Caco-2 (cell line): ENCODE measurements around the gene FGF14. TPM values are rescaled to one million over a fixed set of nuclear protein-coding genes. Genes with fewer than 3 reads are reported as not detected.

Experiments used
- BruUV-seq: library from RNA; stranded (reverse); fragments of 400-500 nt; replicated peaks from 2 replicates; lab custom pipeline; 2021; lab: Mats Ljungman, UMichigan
- CTCF ChIA-PET: fragments of 300-600 bp; sonication (Branson Sonifier 250); formaldehyde crosslinking; loops from one replicate; lab custom pipeline; 2022; ENCODE audit warnings: antibody characterized with exemption; lab: Charles Lee
- POLR2A ChIA-PET: fragments of 300-600 bp; sonication (Branson Sonifier 250); formaldehyde crosslinking; loops from one replicate; lab custom pipeline; 2022; ENCODE audit warnings: antibody characterized with exemption; lab: Charles Lee
- DNase-seq, 2 experiments: peaks; one replicate each; pipeline versions ENCODE4 v3.0.0 to v3.0.0-alpha.2; 2020 to 2022
- H3K27me3 ChIP-seq: replicated peaks from 2 replicates; pipeline ENCODE4 v1.6.0; 2011; ENCODE audit warnings: low read length; ENCODE audit not compliant: control insufficient read depth, insufficient read depth
- H3K36me3 ChIP-seq: 2 replicates; pipeline ENCODE4 v1.5.1; 2011; ENCODE audit warnings: low read length; ENCODE audit not compliant: control insufficient read depth, insufficient read depth
- H3K4me1 ChIP-seq: fragments of 250-450 bp; sonication (Bioruptor Pico); 2 replicates; pipeline ENCODE4 v1.5.1; 2020; ENCODE audit warnings: mild to moderate bottlenecking
- H3K4me3 ChIP-seq: 2 replicates; pipeline ENCODE4 v1.5.1; 2011; ENCODE audit warnings: low read depth, mild to moderate bottlenecking, control low read depth, low read length
- H3K9me3 ChIP-seq: fragments of 250-450 bp; sonication (Bioruptor Pico); 2 replicates; pipeline ENCODE4 v1.5.1; 2020; ENCODE audit warnings: mild to moderate bottlenecking, moderate library complexity
- H3K27ac Mint-ChIP-seq: one replicate; pipeline ENCODE4 v1.8.0; 2022; ENCODE audit warnings: mixed read lengths; ENCODE audit not compliant: unreplicated experiment
- H3K27me3 Mint-ChIP-seq: one replicate; pipeline ENCODE4 v1.8.0; 2022; ENCODE audit warnings: mixed read lengths; ENCODE audit not compliant: insufficient read depth, unreplicated experiment
- H3K36me3 Mint-ChIP-seq: one replicate; pipeline ENCODE4 v1.8.0; 2022; ENCODE audit warnings: mild to moderate bottlenecking, mixed read lengths; ENCODE audit not compliant: insufficient read depth, unreplicated experiment
- H3K4me1 Mint-ChIP-seq: one replicate; pipeline ENCODE4 v1.8.0; 2022; ENCODE audit warnings: low read depth, mixed read lengths; ENCODE audit not compliant: unreplicated experiment
- H3K4me3 Mint-ChIP-seq: one replicate; pipeline ENCODE4 v1.8.0; 2022; ENCODE audit warnings: mild to moderate bottlenecking, moderate library complexity, mixed read lengths; ENCODE audit not compliant: unreplicated experiment
- H3K9me3 Mint-ChIP-seq: one replicate; pipeline ENCODE4 v1.8.0; 2022; ENCODE audit warnings: mixed read lengths; ENCODE audit not compliant: unreplicated experiment
- intact Hi-C: fragments of 100-400 bp; cut with micrococcal nuclease; formaldehyde crosslinking; loops from one replicate; pipeline ENCODE4 v1.10.0; 2022; ENCODE audit not compliant: unreplicated experiment
- total RNA-seq: library from RNA; stranded (reverse); gene quantifications from 2 replicates; pipeline ENCODE4 v1.2.3, GENCODE V29; 2022
- TF ChIP-seq, protein P1 (sequence below), 2 experiments: fragments of 200-600 bp in 1 of 2; IDR thresholded peaks; 1 replicate in 1 of 2; 2 replicates in 1 of 2; pipeline versions ENCODE4 v1.5.1 to v1.8.0; 2011 to 2022; ENCODE audit warnings: antibody characterized with exemption in 1 of 2, control low read depth in 1 of 2, inconsistent platforms in 1 of 2, low read depth in 1 of 2, low read length in 1 of 2, mild to moderate bottlenecking in 1 of 2, moderate library complexity in 1 of 2; ENCODE audit not compliant: insufficient read depth in 1 of 2, severe bottlenecking in 1 of 2, unreplicated experiment in 1 of 2

Gene FGF14
- total RNA-seq, 1 experiment from 2014 or later: not detected

DNA sequence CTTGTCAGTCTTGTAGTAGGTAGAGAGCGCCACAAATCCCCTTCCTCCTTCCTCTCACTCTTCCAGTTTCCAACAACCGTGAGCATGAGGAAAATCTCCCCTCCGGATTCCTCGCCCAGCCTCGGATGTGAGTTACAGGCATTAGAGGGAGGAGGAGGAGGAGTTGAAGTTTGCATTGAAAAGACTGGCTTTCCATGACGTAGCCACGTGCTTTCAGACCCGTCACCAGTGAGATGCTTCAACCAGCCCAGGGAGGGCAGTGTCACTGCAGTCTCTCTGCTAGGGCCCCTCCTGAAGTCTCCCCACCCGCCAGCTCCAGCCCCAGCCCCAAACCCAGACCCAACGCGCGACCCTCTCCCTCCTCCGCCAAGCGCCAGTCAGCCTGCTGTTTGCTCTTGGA, 442 bp upstream of the FGF14 start:
- TF ChIP-seq, protein P1, sequence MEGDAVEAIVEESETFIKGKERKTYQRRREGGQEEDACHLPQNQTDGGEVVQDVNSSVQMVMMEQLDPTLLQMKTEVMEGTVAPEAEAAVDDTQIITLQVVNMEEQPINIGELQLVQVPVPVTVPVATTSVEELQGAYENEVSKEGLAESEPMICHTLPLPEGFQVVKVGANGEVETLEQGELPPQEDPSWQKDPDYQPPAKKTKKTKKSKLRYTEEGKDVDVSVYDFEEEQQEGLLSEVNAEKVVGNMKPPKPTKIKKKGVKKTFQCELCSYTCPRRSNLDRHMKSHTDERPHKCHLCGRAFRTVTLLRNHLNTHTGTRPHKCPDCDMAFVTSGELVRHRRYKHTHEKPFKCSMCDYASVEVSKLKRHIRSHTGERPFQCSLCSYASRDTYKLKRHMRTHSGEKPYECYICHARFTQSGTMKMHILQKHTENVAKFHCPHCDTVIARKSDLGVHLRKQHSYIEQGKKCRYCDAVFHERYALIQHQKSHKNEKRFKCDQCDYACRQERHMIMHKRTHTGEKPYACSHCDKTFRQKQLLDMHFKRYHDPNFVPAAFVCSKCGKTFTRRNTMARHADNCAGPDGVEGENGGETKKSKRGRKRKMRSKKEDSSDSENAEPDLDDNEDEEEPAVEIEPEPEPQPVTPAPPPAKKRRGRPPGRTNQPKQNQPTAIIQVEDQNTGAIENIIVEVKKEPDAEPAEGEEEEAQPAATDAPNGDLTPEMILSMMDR (IDR thresholded peaks at IDR 0.05; ENCODE audit: insufficient read depth in 1 of 2, low read depth in 1 of 2, low read length in 1 of 2, severe bottlenecking in 1 of 2, unreplicated experiment in 1 of 2): no peak
- Histone ChIP-seq H3K36me3 (no peaks in the 10 kb centered on the region), H3K4me1 (no peaks in the 10 kb centered on the region), H3K4me3 (no peak overlapping the region), H3K9me3 (no peaks in the 10 kb centered on the region), H3K27me3 (no peaks in the 10 kb centered on the region)
- DNase-seq: no peak
- Mint-ChIP-seq H3K27me3 (peaks cover 5% of the 10 kb centered on the region), H3K4me1 (no peaks in the 10 kb centered on the region), H3K9me3 (no peaks in the 10 kb centered on the region), H3K4me3 (no peak overlapping the region), H3K27ac (no peak overlapping the region), H3K36me3 (no peaks in the 10 kb centered on the region)
- CTCF ChIA-PET: no interaction called here
- no TSS peak for BruUV-seq
- intact Hi-C loops: no loop called here
- POLR2A ChIA-PET: no interaction called here

DNA sequence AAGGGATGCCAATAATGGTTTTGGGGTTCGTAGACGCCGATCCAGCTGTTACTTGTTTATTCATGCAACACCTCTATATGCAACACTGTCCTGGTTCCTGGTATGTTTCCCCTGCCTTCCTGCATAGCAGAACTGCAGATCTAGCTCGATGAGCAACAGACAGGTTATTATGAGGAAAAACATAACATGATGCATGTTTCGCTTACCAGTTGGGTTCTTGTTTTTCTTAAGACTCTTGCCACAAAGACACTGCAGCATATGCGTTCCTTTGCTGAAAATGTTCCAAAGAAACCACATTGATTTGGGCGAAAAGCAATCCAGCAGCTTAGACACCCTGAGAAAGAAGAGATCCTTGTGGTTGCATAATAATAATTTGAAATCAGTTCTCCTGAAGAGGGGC, 583 bp downstream of the FGF14 start:
- intact Hi-C loops: no loop called here
- H3K9me3 ChIP-seq: no peaks in the 10 kb centered on the region
- DNase-seq: no peak
- Mint-ChIP-seq H3K4me3 (no peak overlapping the region), H3K4me1 (no peaks in the 10 kb centered on the region), H3K36me3 (no peaks in the 10 kb centered on the region), H3K27ac (no peak overlapping the region), H3K27me3 (peaks cover 8% of the 10 kb centered on the region), H3K9me3 (no peaks in the 10 kb centered on the region)
- no peaks in the 10 kb centered on the region for H3K36me3 ChIP-seq
- H3K4me1 ChIP-seq: no peaks in the 10 kb centered on the region
- no TSS peak for BruUV-seq
- TF ChIP-seq, protein P1 (IDR thresholded peaks at IDR 0.05; ENCODE audit: insufficient read depth in 1 of 2, low read depth in 1 of 2, low read length in 1 of 2, severe bottlenecking in 1 of 2, unreplicated experiment in 1 of 2): no peak
- no peaks in the 10 kb centered on the region for H3K27me3 ChIP-seq
- POLR2A ChIA-PET: no interaction called here
- CTCF ChIA-PET: no interaction called here
- no peak overlapping the region for H3K4me3 ChIP-seq

DNA sequence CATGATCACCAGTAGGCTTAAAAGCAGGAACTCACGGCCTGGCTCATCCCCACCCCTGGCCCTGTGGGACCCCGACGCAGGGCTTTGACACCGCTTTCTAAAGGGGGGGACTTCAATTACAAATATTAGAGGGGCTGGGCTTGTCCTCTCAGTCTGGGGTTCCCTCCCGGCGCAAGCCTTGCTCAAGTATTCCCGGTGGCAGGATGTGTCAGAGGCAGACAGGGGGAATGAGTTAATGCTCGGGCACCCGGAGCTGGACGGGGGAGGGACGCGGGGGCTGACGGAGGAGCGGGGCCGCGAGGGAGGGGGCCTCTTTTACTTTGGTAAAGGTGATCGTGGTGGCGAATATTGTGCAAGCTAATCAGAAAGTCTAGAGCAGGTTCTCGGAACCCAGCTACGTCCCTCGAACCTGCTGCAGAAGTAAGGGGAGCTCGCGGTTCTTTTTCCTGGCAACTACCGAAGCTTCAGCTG, 1.1 kb downstream of the FGF14 start:
- no TSS peak for BruUV-seq
- no peaks in the 10 kb centered on the region for H3K27me3 ChIP-seq
- CTCF ChIA-PET: no interaction called here
- H3K4me3 ChIP-seq: no peak overlapping the region
- TF ChIP-seq, protein P1 (IDR thresholded peaks at IDR 0.05; ENCODE audit: insufficient read depth in 1 of 2, low read depth in 1 of 2, low read length in 1 of 2, severe bottlenecking in 1 of 2, unreplicated experiment in 1 of 2): no peak
- POLR2A ChIA-PET: no interaction called here
- Mint-ChIP-seq H3K9me3 (no peaks in the 10 kb centered on the region), H3K27me3 (peaks cover 8% of the 10 kb centered on the region), H3K4me1 (no peaks in the 10 kb centered on the region), H3K27ac (no peak overlapping the region), H3K4me3 (no peak overlapping the region), H3K36me3 (no peaks in the 10 kb centered on the region)
- no peaks in the 10 kb centered on the region for H3K9me3 ChIP-seq
- H3K36me3 ChIP-seq: no peaks in the 10 kb centered on the region
- intact Hi-C loops: no loop called here
- DNase-seq: no peak
- no peaks in the 10 kb centered on the region for H3K4me1 ChIP-seq
